Prostate gland (tissue), 2 donors: ENCODE measurements around the gene MTHFD2L. TPM values are rescaled to one million over a fixed set of nuclear protein-coding genes. Genes with fewer than 3 reads are reported as not detected.
A peak's percentile ranks its signal among the peaks of the same experiment; 100 is the strongest.

Experiments used
- DNase-seq: peaks from one replicate; pipeline ENCODE4 v3.0.0-alpha.2; 2019; ENCODE audit warnings: low spot score
- H3K27ac ChIP-seq, 2 donors: fragments of 200-600 bp; sonication (generic); 2 replicates each; pipeline ENCODE4 v1.5.1; 2017 to 2019
- H3K27me3 ChIP-seq: fragments of 200-600 bp; sonication (generic); replicated peaks from 2 replicates; pipeline ENCODE4 v1.5.1; 2019; ENCODE audit not compliant: insufficient read depth
- H3K36me3 ChIP-seq, 2 donors: fragments of 200-600 bp; sonication (generic); 1 replicate in 1 of 2; 2 replicates in 1 of 2; pipeline versions ENCODE4 v1.5.1 to v1.8.1; 2017 to 2019
- H3K4me1 ChIP-seq: fragments of 200-600 bp; sonication (generic); replicated peaks from 2 replicates; pipeline ENCODE4 v1.5.1; 2019
- H3K4me3 ChIP-seq, 2 donors: fragments of 200-600 bp; sonication (generic); 2 replicates each; pipeline ENCODE4 v1.5.1; 2017 to 2019
- H3K9me3 ChIP-seq: fragments of 200-600 bp; sonication (generic); 2 replicates; pipeline ENCODE4 v1.5.1; 2017
- CTCF ChIP-seq, 4 experiments: fragments of 200-600 bp in 2 of 4; fragments of 450-650 bp in 2 of 4; sonication (generic) in 2 of 4; IDR thresholded peaks; 1 replicate in 3 of 4; 2 replicates in 1 of 4; pipeline ENCODE4 v1.5.1; 2016 to 2019; ENCODE audit warnings: antibody characterized with exemption in 4 of 4, mild to moderate bottlenecking in 2 of 4, moderate library complexity in 2 of 4
- POLR2A ChIP-seq: fragments of 450-650 bp; IDR thresholded peaks from one replicate; pipeline ENCODE4 v1.6.1; 2016; ENCODE audit warnings: antibody characterized with exemption, mild to moderate bottlenecking
- POLR2AphosphoS5 ChIP-seq: sonication (generic); formaldehyde crosslinking; IDR thresholded peaks from one replicate; pipeline ENCODE4 v1.6.1; 2017; ENCODE audit warnings: antibody characterized with exemption
- WGBS: methylation state at CpG from one replicate; pipeline ENCODE4 v1.1.5; 2018; 5-methylcytosine and 5-hydroxymethylcytosine counted together
- intact Hi-C: fragments of 100-400 bp; cut with DNase I; formaldehyde crosslinking; loops from one replicate; pipeline ENCODE4 v1.14.2; 2022
- total RNA-seq, 2 donors: library from RNA; depleted of rRNA; stranded (reverse); fragments of >200 nt; gene quantifications; one replicate each; pipeline ENCODE4 v1.1.0, GENCODE V29; 2016

MTHFD2L gene
- total RNA-seq, result 10 to 100 TPM; 15.8 to 19.9 TPM

- no peaks in the 10 kb centered on the region for H3K9me3 ChIP-seq
- intact Hi-C loops, result no loop called here
- H3K27ac ChIP-seq, result peak within 1 kb of the TSS; percentile 85 to 90
- peak; percentile 90 for DNase-seq
- no peaks in the 10 kb centered on the region for H3K36me3 ChIP-seq
- under 1% methylated on average over 57 of the region's 78 CpGs for WGBS
- H3K27me3 ChIP-seq, result no peaks in the 10 kb centered on the region
- H3K4me1 ChIP-seq, result peaks cover 4% of the 10 kb centered on the region
- peak; percentile 76 for TF ChIP-seq POLR2AphosphoS5
- TF ChIP-seq CTCF (IDR thresholded peaks at IDR 0.05), result no peak
- TF ChIP-seq POLR2A, result peak; percentile 62
- peak within 1 kb of the TSS; percentile 61 to 66 for H3K4me3 ChIP-seq
Observed at GRCh38 chr4:74157561-74158465, at the start of gene MTHFD2L. Gene MTHFD2L, plus strand, starts transcription at chr4:74158118. Its CDS starts 21 bp downstream, at chr4:74158139.

DNA sequence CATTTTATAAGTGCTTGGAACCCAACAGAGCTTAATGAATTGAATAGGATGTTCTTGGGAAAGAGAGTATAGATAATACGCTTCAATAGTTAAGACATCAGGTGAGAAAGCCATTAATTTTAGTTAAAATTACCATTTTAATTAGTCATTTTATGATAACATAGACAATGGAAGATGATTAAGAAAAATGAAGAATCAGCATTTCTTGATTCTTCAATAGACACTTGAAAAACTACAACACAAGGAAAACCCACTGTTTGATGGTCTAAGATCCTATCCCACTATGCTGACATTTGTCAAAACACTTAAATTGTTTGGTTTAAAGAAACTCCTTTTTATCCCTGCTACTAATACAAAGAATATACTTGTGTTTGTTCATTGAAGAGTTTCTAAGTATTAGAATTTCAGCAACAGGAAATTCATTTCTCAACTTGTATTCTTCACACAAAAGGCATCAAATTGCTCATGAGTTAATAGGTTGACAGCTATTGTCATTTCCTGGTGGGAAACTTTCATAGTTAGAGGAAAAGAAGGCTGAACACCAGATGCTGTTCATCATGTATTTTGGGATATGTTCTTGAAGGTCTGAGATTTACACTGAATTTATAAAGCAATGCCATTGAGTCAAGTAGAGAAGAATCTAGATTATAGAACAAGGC lies 49.3 kb upstream of the MTHFD2L start:
- H3K4me3 ChIP-seq, result no peak overlapping the region
- DNase-seq, result no peak
- H3K27me3 ChIP-seq, result no peaks in the 10 kb centered on the region
- H3K9me3 ChIP-seq, result no peaks in the 10 kb centered on the region
- H3K4me1 ChIP-seq, result no peaks in the 10 kb centered on the region
- no peaks in the 10 kb centered on the region for H3K36me3 ChIP-seq
- 100% methylated on average over 1 of the region's 1 CpG for WGBS
- intact Hi-C loops, result no loop called here
- TF ChIP-seq POLR2AphosphoS5, result no peak
- no peak for TF ChIP-seq POLR2A
- TF ChIP-seq CTCF (IDR thresholded peaks at IDR 0.05), result no peak
- H3K27ac ChIP-seq, result no peak overlapping the region

- intact Hi-C loops, result no loop called here
- DNase-seq, result no peak
- 56% methylated on average over 3 of the region's 3 CpGs for WGBS
Observed at GRCh38 chr4:74109116-74109869, 48.6 kb upstream of the MTHFD2L start.

More at GRCh38 chr4:74109116-74109869, 48.6 kb upstream of the MTHFD2L start:
- TF ChIP-seq CTCF (IDR thresholded peaks at IDR 0.05) (no peak), POLR2A (no peak), POLR2AphosphoS5 (no peak)
- Histone ChIP-seq H3K27ac (no peak overlapping the region), H3K9me3 (no peaks in the 10 kb centered on the region), H3K27me3 (no peaks in the 10 kb centered on the region), H3K4me3 (no peak overlapping the region), H3K4me1 (no peaks in the 10 kb centered on the region), H3K36me3 (no peaks in the 10 kb centered on the region)
